ENCODE data around the gene TMEM220.

GRCh38 chr17:10726196-10726595, 3.6 kb downstream of the TMEM220 start:
- TF ChIP-seq CTCF (IDR thresholded peaks at IDR 0.05; ENCODE audit: low read length) (no peak), EZH2 (optimal IDR thresholded peaks at IDR 0.05; ENCODE audit: low read depth, low read length) (no peak), EZH2phosphoT487 (IDR thresholded peaks at IDR 0.05; ENCODE audit: low read length) (no peak)

All from MM.1S (cell line).